Measurements from ENCODE around the gene QKI. TPM values are rescaled to one million over a fixed set of nuclear protein-coding genes. Genes with fewer than 3 reads are reported as not detected.

The QKI gene
- total RNA-seq, 2 experiments from 2014 or later, result 43.3 to 47.5 TPM

GRCh38 chr6:163369628-163370365 lies 44.7 kb upstream of the QKI start:
- intact Hi-C loops (cut with micrococcal nuclease), result no loop called here
- no peak overlapping the region for H3K4me3 Mint-ChIP-seq
- no peaks in the 10 kb centered on the region for H3K9me3 Mint-ChIP-seq
- peaks cover 7% of the 10 kb centered on the region for H3K4me1 Mint-ChIP-seq (ENCODE audit: low read depth)
- no peak for ATAC-seq
- no peaks in the 10 kb centered on the region for H3K36me3 Mint-ChIP-seq (ENCODE audit: low read depth)
- peaks cover 16% of the 10 kb centered on the region for H3K27me3 Mint-ChIP-seq
- CTCF ChIA-PET, result no interaction called here
- DNase-seq, result no peak
- TF ChIP-seq, protein P1, sequence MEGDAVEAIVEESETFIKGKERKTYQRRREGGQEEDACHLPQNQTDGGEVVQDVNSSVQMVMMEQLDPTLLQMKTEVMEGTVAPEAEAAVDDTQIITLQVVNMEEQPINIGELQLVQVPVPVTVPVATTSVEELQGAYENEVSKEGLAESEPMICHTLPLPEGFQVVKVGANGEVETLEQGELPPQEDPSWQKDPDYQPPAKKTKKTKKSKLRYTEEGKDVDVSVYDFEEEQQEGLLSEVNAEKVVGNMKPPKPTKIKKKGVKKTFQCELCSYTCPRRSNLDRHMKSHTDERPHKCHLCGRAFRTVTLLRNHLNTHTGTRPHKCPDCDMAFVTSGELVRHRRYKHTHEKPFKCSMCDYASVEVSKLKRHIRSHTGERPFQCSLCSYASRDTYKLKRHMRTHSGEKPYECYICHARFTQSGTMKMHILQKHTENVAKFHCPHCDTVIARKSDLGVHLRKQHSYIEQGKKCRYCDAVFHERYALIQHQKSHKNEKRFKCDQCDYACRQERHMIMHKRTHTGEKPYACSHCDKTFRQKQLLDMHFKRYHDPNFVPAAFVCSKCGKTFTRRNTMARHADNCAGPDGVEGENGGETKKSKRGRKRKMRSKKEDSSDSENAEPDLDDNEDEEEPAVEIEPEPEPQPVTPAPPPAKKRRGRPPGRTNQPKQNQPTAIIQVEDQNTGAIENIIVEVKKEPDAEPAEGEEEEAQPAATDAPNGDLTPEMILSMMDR (IDR thresholded peaks at IDR 0.05), result no peak
- H3K27ac Mint-ChIP-seq, result no peak overlapping the region
- POLR2A ChIA-PET, result no interaction called here

GRCh38 chr6:163370464-163371117 lies 43.9 kb upstream of the QKI start:
- H3K4me1 Mint-ChIP-seq (ENCODE audit: low read depth), result peaks cover 7% of the 10 kb centered on the region
- H3K4me3 Mint-ChIP-seq, result no peak overlapping the region
- peaks cover 14% of the 10 kb centered on the region for H3K27me3 Mint-ChIP-seq
- H3K9me3 Mint-ChIP-seq, result no peaks in the 10 kb centered on the region
- H3K27ac Mint-ChIP-seq, result no peak overlapping the region
- CTCF ChIA-PET, result interaction anchor here (0.9 kb wide), 1 partner anchor 8 kb away, joined by 3 read pairs; no protein-coding TSS in a partner anchor
- TF ChIP-seq, protein P1 (IDR thresholded peaks at IDR 0.05), result no peak
- ATAC-seq (no peak), DNase-seq (no peak)
- H3K36me3 Mint-ChIP-seq (ENCODE audit: low read depth), result no peaks in the 10 kb centered on the region
- intact Hi-C loops (cut with micrococcal nuclease), result no loop called here
- POLR2A ChIA-PET, result no interaction called here

GRCh38 chr6:163371129-163371528 lies 43.4 kb upstream of the QKI start:
- H3K27me3 Mint-ChIP-seq, result peaks cover 14% of the 10 kb centered on the region
- H3K4me3 Mint-ChIP-seq, result no peak overlapping the region
- no peaks in the 10 kb centered on the region for H3K9me3 Mint-ChIP-seq
- no peak for DNase-seq
- ChIA-PET CTCF (interaction anchor here (0.9 kb wide), 1 partner anchor 9 kb away, joined by 3 read pairs; no protein-coding TSS in a partner anchor), POLR2A (no interaction called here)
- TF ChIP-seq, protein P1 (IDR thresholded peaks at IDR 0.05), result no peak
- no peak overlapping the region for H3K27ac Mint-ChIP-seq
- peaks cover 7% of the 10 kb centered on the region for H3K4me1 Mint-ChIP-seq (ENCODE audit: low read depth)
- no peak for ATAC-seq
- intact Hi-C loops (cut with micrococcal nuclease), result no loop called here
- no peaks in the 10 kb centered on the region for H3K36me3 Mint-ChIP-seq (ENCODE audit: low read depth)

GRCh38 chr6:163373240-163373639 lies 41.3 kb upstream of the QKI start:
- H3K4me1 Mint-ChIP-seq (ENCODE audit: low read depth), result peaks cover 7% of the 10 kb centered on the region
- intact Hi-C loops (cut with micrococcal nuclease), result no loop called here
- POLR2A ChIA-PET, result no interaction called here
- DNase-seq (no peak), ATAC-seq (no peak)
- CTCF ChIA-PET, result interaction anchor here (1.0 kb wide), 1 partner anchor 14 kb away, joined by 3 read pairs; no protein-coding TSS in a partner anchor
- H3K27ac Mint-ChIP-seq, result no peak overlapping the region
- H3K27me3 Mint-ChIP-seq, result peaks cover 14% of the 10 kb centered on the region
- TF ChIP-seq, protein P1 (IDR thresholded peaks at IDR 0.05), result no peak
- no peaks in the 10 kb centered on the region for H3K9me3 Mint-ChIP-seq
- H3K4me3 Mint-ChIP-seq, result no peak overlapping the region
- no peaks in the 10 kb centered on the region for H3K36me3 Mint-ChIP-seq (ENCODE audit: low read depth)

GRCh38 chr6:163375361-163375760 lies 39.2 kb upstream of the QKI start:
- POLR2A ChIA-PET, result no interaction called here
- Mint-ChIP-seq H3K9me3 (no peaks in the 10 kb centered on the region), H3K27me3 (peaks cover 2% of the 10 kb centered on the region), H3K27ac (no peak overlapping the region), H3K4me1 (ENCODE audit: low read depth) (peaks cover under 1% of the 10 kb centered on the region), H3K4me3 (no peak overlapping the region), H3K36me3 (ENCODE audit: low read depth) (no peaks in the 10 kb centered on the region)
- TF ChIP-seq, protein P1 (IDR thresholded peaks at IDR 0.05), result no peak
- CTCF ChIA-PET, result no interaction called here
- ATAC-seq (no peak), DNase-seq (no peak)
- intact Hi-C loops (cut with micrococcal nuclease), result no loop called here

Data from activated CD8-positive, alpha-beta T cell treated with anti-CD3 and anti-CD28 coated beads for 36 hours (primary cell).